OCI-LY7 (cell line): Measurements from ENCODE around the gene MRPL55. TPM values are rescaled to one million over a fixed set of nuclear protein-coding genes. Genes with fewer than 3 reads are reported as not detected.

ENCODE experiments used
- BruUV-seq: library from RNA; stranded (reverse); fragments of 400-500 nt; replicated peaks from 2 replicates; lab custom pipeline; 2021; lab: Mats Ljungman, UMichigan
- CTCF ChIA-PET: fragments of 300-600 bp; sonication (Branson Sonifier 250); formaldehyde crosslinking; loops from one replicate; lab custom pipeline; 2022; ENCODE audit warnings: antibody characterized with exemption; ENCODE audit not compliant: unreplicated experiment; lab: Charles Lee
- POLR2A ChIA-PET: fragments of 300-600 bp; sonication (Branson Sonifier 250); formaldehyde crosslinking; loops from one replicate; lab custom pipeline; 2022; ENCODE audit warnings: antibody characterized with exemption; lab: Charles Lee
- DNase-seq: peaks from one replicate; pipeline ENCODE4 v3.0.0-alpha.2; 2015; ENCODE audit warnings: low spot score
- H2AFZ ChIP-seq: fragments of 200-600 bp; sonication (generic), shearing (Covaris generic); 2 replicates; pipeline ENCODE4 v1.6.1; 2014; ENCODE audit warnings: mild to moderate bottlenecking, antibody characterized with exemption, low read length, moderate library complexity
- H3K27ac ChIP-seq: fragments of 200-600 bp; sonication (generic); 2 replicates; pipeline ENCODE4 v1.5.1; 2014; ENCODE audit warnings: mixed run types, low read depth, mild to moderate bottlenecking, moderate library complexity, low read length, inconsistent platforms; ENCODE audit not compliant: poor library complexity, severe bottlenecking
- H3K36me3 ChIP-seq: fragments of 200-600 bp; sonication (generic); 2 replicates; pipeline ENCODE4 v1.6.1; 2014; ENCODE audit warnings: mild to moderate bottlenecking, antibody characterized with exemption, low read length, moderate library complexity, mixed read lengths; ENCODE audit not compliant: insufficient read depth
- H3K4me1 ChIP-seq: fragments of 200-600 bp; sonication (generic); 2 replicates; pipeline ENCODE4 v1.5.1; 2014; ENCODE audit warnings: mild to moderate bottlenecking, low read length; ENCODE audit not compliant: insufficient read depth, poor library complexity, severe bottlenecking
- H3K4me2 ChIP-seq: fragments of 200-600 bp; sonication (generic); 2 replicates; pipeline ENCODE4 v1.6.1; 2014; ENCODE audit warnings: mild to moderate bottlenecking, low read length
- H3K4me3 ChIP-seq: fragments of 200-600 bp; sonication (generic); 2 replicates; pipeline ENCODE4 v1.5.1; 2014; ENCODE audit warnings: mild to moderate bottlenecking, low read depth, low read length; ENCODE audit not compliant: poor library complexity, severe bottlenecking
- H3K79me2 ChIP-seq: fragments of 200-600 bp; sonication (generic); 2 replicates; pipeline ENCODE4 v1.6.1; 2016; ENCODE audit warnings: low read depth, mild to moderate bottlenecking, low read length, moderate library complexity, mixed read lengths; ENCODE audit not compliant: insufficient read depth
- H3K9me2 ChIP-seq: fragments of 200-600 bp; sonication (generic); 2 replicates; pipeline ENCODE4 v1.6.1; 2016; ENCODE audit warnings: mild to moderate bottlenecking, low read length, mixed read lengths; ENCODE audit not compliant: insufficient read depth
- H3K9me3 ChIP-seq: fragments of 200-600 bp; sonication (generic); 2 replicates; pipeline ENCODE4 v1.6.1; 2014; ENCODE audit warnings: mild to moderate bottlenecking, mixed run types, low read length, mixed read lengths
- H4K20me1 ChIP-seq: fragments of 200-600 bp; sonication (generic); 2 replicates; pipeline ENCODE4 v1.6.1; 2014; ENCODE audit warnings: mild to moderate bottlenecking, antibody characterized with exemption, low read length, moderate library complexity, mixed read lengths; ENCODE audit not compliant: insufficient read depth
- EZH2phosphoT487 ChIP-seq: fragments of 200-600 bp; sonication (generic); IDR thresholded peaks from 2 replicates; pipeline ENCODE4 v1.6.1; 2018; ENCODE audit warnings: low read depth, borderline replicate concordance, mild to moderate bottlenecking, mixed run types, antibody characterized with exemption, low read length, moderate library complexity, mixed read lengths
- intact Hi-C: fragments of 100-400 bp; cut with micrococcal nuclease; formaldehyde crosslinking; loops from one replicate; pipeline ENCODE4 v1.10.0; 2022; ENCODE audit not compliant: unreplicated experiment
- total RNA-seq, 2 experiments: library from RNA; depleted of rRNA in 1 of 2; stranded (reverse); fragments of >200 nt in 1 of 2; shearing (Covaris generic) in 1 of 2; gene quantifications; 2 replicates each; pipeline ENCODE4 v1.2.3, GENCODE V29; 2014 to 2022
- TF ChIP-seq, protein P1 (sequence below): fragments of 200-600 bp; sonication (generic); conservative IDR thresholded peaks from 2 replicates; pipeline ENCODE4 v1.5.1; 2014; ENCODE audit warnings: mild to moderate bottlenecking, antibody characterized with exemption, low read length, moderate library complexity, mixed read lengths

MRPL55 gene
- total RNA-seq, 2 experiments from 2014 or later: 50.0 to 92.8 TPM

DNA sequence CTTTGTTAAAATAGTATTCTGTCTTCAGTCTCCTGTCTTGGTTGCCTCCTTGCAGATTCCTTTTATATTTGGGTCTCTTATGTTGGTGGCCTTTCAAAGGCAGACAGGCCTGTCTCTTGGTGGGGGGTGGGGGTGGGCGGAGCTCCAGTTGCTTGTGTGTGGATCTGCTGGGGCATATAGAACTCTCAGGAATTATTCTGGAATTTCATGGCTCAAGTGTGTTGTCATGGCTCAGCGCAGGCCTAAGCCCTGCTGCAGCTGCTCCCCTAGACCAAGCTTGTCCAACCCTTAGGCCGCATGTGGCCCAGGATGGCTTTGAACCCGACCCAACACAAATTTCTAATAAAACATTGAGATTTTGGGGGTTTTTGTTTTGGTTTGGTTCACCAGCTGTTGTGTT, 13.9 kb downstream of the MRPL55 start:
- Histone ChIP-seq H3K27ac (no peak overlapping the region), H3K9me3 (peaks cover 25% of the 10 kb centered on the region), H3K9me2 (no peaks in the 10 kb centered on the region), H3K36me3 (peaks cover 100% of the 10 kb centered on the region), H3K4me3 (no peak overlapping the region), H3K79me2 (peaks cover 69% of the 10 kb centered on the region), H4K20me1 (peaks cover 26% of the 10 kb centered on the region), H2AFZ (no peak overlapping the region), H3K4me2 (no peak overlapping the region), H3K4me1 (peaks cover 7% of the 10 kb centered on the region)
- CTCF ChIA-PET: no interaction called here
- DNase-seq: no peak
- TF ChIP-seq EZH2phosphoT487: no peak
- TF ChIP-seq, protein P1, sequence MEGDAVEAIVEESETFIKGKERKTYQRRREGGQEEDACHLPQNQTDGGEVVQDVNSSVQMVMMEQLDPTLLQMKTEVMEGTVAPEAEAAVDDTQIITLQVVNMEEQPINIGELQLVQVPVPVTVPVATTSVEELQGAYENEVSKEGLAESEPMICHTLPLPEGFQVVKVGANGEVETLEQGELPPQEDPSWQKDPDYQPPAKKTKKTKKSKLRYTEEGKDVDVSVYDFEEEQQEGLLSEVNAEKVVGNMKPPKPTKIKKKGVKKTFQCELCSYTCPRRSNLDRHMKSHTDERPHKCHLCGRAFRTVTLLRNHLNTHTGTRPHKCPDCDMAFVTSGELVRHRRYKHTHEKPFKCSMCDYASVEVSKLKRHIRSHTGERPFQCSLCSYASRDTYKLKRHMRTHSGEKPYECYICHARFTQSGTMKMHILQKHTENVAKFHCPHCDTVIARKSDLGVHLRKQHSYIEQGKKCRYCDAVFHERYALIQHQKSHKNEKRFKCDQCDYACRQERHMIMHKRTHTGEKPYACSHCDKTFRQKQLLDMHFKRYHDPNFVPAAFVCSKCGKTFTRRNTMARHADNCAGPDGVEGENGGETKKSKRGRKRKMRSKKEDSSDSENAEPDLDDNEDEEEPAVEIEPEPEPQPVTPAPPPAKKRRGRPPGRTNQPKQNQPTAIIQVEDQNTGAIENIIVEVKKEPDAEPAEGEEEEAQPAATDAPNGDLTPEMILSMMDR: no peak
- POLR2A ChIA-PET: interaction anchor here (0.6 kb wide), 1 partner anchor 361 kb away, joined by 9 read pairs; no protein-coding TSS in a partner anchor
- no TSS peak for BruUV-seq
- intact Hi-C loops: no loop called here

DNA sequence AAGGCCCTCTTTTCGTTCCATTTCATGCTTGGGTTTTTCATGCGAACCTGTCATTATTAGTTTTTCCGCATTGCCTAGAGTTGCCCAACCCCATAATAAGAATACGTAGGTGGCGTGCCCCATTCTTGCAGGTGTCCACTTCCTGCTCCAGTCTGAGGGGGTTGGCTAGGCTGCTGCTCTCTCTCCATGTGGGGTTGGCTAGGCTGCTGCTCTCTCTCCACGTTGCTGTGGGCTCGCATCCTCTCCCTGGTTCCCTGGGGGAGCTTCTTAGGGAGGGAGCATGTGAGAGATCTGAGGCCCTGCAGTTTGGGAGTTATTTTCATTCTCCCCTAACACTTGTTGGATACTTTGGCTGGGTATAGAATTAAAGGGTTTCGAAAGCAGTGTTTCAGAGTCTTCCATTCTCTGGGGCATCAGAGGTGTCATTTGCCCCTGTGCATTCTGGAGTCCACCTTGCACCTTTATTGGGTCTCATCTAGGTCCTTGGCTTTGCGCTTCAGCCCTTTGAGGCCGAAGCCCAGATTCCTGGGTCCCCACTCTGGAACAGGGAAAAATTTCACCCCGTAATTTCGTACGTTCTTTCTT, 14.6 kb downstream of the MRPL55 start:
- Histone ChIP-seq H3K4me3 (no peak overlapping the region), H3K79me2 (peaks cover 76% of the 10 kb centered on the region), H3K4me1 (peaks cover 13% of the 10 kb centered on the region), H3K36me3 (peaks cover 98% of the 10 kb centered on the region), H3K9me3 (peaks cover 25% of the 10 kb centered on the region), H3K4me2 (no peak overlapping the region), H2AFZ (no peak overlapping the region), H4K20me1 (peaks cover 31% of the 10 kb centered on the region), H3K9me2 (no peaks in the 10 kb centered on the region), H3K27ac (no peak overlapping the region)
- peak; percentile 40 for DNase-seq
- ChIA-PET CTCF (no interaction called here), POLR2A (no interaction called here)
- intact Hi-C loops: no loop called here
- no peak for TF ChIP-seq EZH2phosphoT487
- TF ChIP-seq, protein P1: no peak
- BruUV-seq: TSS peak; percentile 60

DNA sequence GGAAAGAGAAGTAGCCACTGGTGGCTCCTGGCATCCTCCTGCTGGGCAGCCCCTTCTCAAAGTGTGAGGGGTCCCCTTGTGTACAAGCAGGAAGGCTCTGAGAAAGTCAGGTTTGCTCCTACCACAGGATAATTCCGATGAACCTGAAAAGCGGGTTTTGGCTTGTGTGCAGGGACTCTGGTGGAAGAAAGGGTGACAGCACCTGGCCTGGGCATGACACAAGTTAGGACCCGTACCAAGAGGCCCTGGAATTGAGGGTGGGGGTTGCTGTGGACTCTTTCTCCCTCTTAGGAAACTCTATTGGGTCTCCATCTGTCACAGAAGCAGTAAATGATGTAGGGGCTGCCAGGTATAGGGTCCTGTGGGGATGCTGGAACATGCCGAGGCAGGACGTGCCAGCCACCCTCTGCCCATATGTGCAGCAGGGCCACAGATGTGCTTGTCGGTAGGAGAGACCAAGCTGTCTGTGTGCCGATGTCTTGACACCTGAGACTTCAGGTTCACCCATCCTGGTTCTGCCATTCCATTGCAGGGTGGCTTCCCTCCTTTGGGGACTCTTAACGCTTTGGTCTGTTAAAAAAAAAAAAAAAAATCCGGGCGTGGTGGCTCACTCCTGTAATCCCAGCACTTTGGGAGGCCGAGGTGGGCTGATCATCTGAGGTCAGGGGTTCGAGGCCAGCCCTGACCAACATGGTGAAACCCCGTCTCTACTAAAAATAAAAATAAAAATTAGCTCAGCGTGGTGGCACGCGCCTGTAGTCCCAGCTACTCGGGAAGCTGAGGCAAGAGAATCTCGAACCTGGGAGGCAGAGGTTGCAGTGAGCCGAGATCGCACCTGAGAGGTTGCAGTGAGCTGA, 15.8 kb downstream of the MRPL55 start:
- CTCF ChIA-PET: no interaction called here

More for the DNA sequence above, 15.8 kb downstream of the MRPL55 start:
- TF ChIP-seq, protein P1: no peak
- TF ChIP-seq EZH2phosphoT487: no peak
- Histone ChIP-seq H2AFZ (no peak overlapping the region), H4K20me1 (peaks cover 43% of the 10 kb centered on the region), H3K9me2 (no peaks in the 10 kb centered on the region), H3K4me2 (no peak overlapping the region), H3K9me3 (peaks cover 25% of the 10 kb centered on the region), H3K4me3 (no peak overlapping the region), H3K4me1 (peaks cover 25% of the 10 kb centered on the region), H3K36me3 (peaks cover 98% of the 10 kb centered on the region), H3K27ac (no peak overlapping the region), H3K79me2 (peaks cover 88% of the 10 kb centered on the region)
- BruUV-seq: no TSS peak
- no peak for DNase-seq
- POLR2A ChIA-PET: interaction anchor here (0.6 to 0.7 kb wide), 2 partner anchors 60 to 363 kb away, joined by 3 to 4 read pairs; no protein-coding TSS in a partner anchor
- intact Hi-C loops: no loop called here
